ENCODE data around the gene CNTNAP5.

The CNTNAP5 gene

GRCh38 chr2:124121106-124121505, 96.0 kb downstream of the CNTNAP5 start:
- TF ChIP-seq ZFX (IDR thresholded peaks at IDR 0.05; ENCODE audit: borderline replicate concordance) (no peak), CTCF (IDR thresholded peaks at IDR 0.05) (no peak)
- no peak overlapping the region for H3K27ac ChIP-seq

DNA sequence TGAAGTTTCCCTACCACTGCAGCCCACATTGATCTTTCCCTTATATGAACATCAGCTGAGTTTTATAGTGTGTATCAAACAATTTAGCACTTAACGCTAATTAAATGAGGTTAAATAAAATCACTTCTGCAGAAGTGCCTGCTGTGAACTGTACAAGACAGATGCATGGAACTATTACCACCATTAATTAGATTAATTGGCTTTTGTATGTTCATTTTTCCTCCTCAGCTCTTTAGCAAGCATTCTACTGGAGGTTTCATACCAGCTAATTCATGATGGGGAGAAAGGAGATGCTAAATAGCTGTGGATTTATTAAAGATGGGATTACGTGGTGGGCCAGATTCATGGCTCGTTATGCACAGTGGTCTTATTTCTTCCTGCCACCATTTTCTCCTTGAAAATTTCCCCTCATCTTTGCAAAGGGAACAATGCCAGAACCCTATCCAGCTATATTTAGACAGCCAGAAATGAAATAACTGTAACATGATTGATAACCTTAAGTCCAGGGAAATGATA, 96.7 kb downstream of the CNTNAP5 start:
- no peak overlapping the region for H3K27ac ChIP-seq
- TF ChIP-seq ZFX (IDR thresholded peaks at IDR 0.05; ENCODE audit: borderline replicate concordance) (no peak), CTCF (IDR thresholded peaks at IDR 0.05) (no peak)

GRCh38 chr2:124122340-124122739, 97.3 kb downstream of the CNTNAP5 start:
- no peak for TF ChIP-seq ZFX (IDR thresholded peaks at IDR 0.05; ENCODE audit: borderline replicate concordance)
- H3K27ac ChIP-seq = no peak overlapping the region

DNA sequence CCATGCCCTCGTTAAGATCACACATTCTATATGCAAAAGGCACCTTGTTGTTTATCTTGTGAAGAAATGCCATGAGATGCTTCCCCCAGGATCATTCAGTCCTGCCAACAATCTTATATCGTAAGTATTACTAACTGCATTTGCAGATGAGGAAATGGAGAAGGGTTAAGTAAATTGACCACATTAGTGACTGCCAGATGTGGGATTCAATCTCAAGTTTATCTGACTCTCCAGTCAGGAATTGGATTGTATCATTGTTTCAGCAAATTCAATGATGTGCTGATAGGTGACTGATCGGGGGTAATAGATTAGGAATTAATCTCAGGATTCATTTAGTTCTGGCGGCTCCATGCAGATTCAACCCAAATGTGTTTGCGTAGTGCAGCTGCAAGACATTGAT, 106.2 kb downstream of the CNTNAP5 start:
- H3K27ac ChIP-seq = no peak overlapping the region
- no peak for TF ChIP-seq ZFX (IDR thresholded peaks at IDR 0.05; ENCODE audit: borderline replicate concordance)
- TF ChIP-seq CTCF (IDR thresholded peaks at IDR 0.05) = no peak

DNA sequence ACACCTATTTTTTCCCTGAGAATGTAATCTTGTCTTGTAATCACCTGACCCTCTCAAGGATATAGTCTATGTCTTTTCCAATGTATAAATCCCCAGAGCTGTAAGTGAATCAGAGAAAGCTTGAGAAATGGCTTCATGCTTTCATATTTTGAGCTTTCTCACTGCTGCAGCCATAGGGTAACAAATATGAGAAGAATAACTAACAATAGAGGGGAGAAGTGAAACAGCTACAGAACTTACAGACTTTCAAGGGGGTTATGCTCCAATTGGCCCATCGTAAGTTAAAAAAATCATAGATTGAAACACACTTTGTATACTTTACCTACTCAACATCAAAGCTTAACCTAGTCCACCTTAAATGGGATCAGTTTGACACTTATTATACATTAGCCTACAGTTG, 111.0 kb downstream of the CNTNAP5 start:
- no peak overlapping the region for H3K27ac ChIP-seq
- TF ChIP-seq CTCF (IDR thresholded peaks at IDR 0.05) = no peak
- no peak for TF ChIP-seq ZFX (IDR thresholded peaks at IDR 0.05; ENCODE audit: borderline replicate concordance)

GRCh38 chr2:124138076-124138475, 113.0 kb downstream of the CNTNAP5 start:
- TF ChIP-seq ZFX (IDR thresholded peaks at IDR 0.05; ENCODE audit: borderline replicate concordance) (no peak), CTCF (IDR thresholded peaks at IDR 0.05) (no peak)
- no peak overlapping the region for H3K27ac ChIP-seq

- no peak overlapping the region for H3K27ac ChIP-seq
- TF ChIP-seq CTCF (IDR thresholded peaks at IDR 0.05) (no peak), ZFX (IDR thresholded peaks at IDR 0.05; ENCODE audit: borderline replicate concordance) (no peak)
Measured at GRCh38 chr2:124145982-124146381, 120.9 kb downstream of the CNTNAP5 start.

DNA sequence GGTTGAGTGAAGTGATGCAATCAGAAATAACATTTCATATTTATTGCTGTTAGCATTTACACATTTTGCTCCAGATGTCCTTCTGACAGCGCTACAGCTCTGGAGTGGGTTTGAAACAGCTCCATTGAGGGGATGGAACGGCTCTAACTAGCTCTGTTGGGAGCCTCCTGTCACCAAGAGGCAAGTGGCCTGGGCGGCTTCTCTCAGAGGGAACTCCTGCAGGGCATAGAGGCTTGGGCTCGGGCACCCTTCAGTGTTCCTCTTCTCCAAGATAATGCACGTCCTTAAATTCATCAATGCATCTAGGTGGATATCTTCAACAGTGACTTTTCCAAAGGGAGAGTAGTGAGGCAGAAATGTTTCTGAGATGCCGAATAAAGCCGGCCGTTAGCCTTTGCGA, 122.5 kb downstream of the CNTNAP5 start:
- no peak overlapping the region for H3K27ac ChIP-seq
- no peak for TF ChIP-seq ZFX (IDR thresholded peaks at IDR 0.05; ENCODE audit: borderline replicate concordance)
